HEK293 (cell line): Measurements from ENCODE around the gene EIF1AX.
"Not testable (repeated sequence)": the region's sequence is repeated elsewhere in the genome, so short reads cannot be mapped to it uniquely, and the experiment has no call there.

ENCODE experiments used
- CTCF ChIP-seq: fragments of 450-650 bp; formaldehyde crosslinking; IDR thresholded peaks from 2 replicates; pipeline ENCODE4 v1.5.1; 2016; ENCODE audit warnings: missing biosample characterization, missing genetic modification characterization
- KLF9 ChIP-seq: fragments of 450-650 bp; formaldehyde crosslinking; IDR thresholded peaks from 2 replicates; pipeline ENCODE4 v1.5.1; 2016; ENCODE audit warnings: missing biosample characterization, missing genetic modification characterization, low read depth
- RBAK ChIP-seq: fragments of 450-650 bp; formaldehyde crosslinking; IDR thresholded peaks from 2 replicates; pipeline ENCODE4 v1.5.1; 2016; ENCODE audit warnings: missing biosample characterization, missing genetic modification characterization
- ZBTB20 ChIP-seq: fragments of 450-650 bp; formaldehyde crosslinking; IDR thresholded peaks from 2 replicates; pipeline ENCODE4 v1.5.1; 2016; ENCODE audit warnings: missing biosample characterization, missing genetic modification characterization
- ZNF138 ChIP-seq: fragments of 450-650 bp; formaldehyde crosslinking; IDR thresholded peaks from 2 replicates; pipeline ENCODE4 v1.5.1; 2016; ENCODE audit warnings: missing biosample characterization, missing genetic modification characterization, borderline replicate concordance
- ZNF23 ChIP-seq: fragments of 450-650 bp; formaldehyde crosslinking; IDR thresholded peaks from 2 replicates; pipeline ENCODE4 v1.5.1; 2016; ENCODE audit warnings: missing biosample characterization, missing genetic modification characterization, borderline replicate concordance
- ZNF510 ChIP-seq: fragments of 450-650 bp; formaldehyde crosslinking; IDR thresholded peaks from 2 replicates; pipeline ENCODE4 v1.5.1; 2018; ENCODE audit warnings: mild to moderate bottlenecking, missing genetic modification characterization, missing biosample characterization; ENCODE audit not compliant: insufficient replicate concordance
- ZNF529 ChIP-seq: fragments of 450-650 bp; formaldehyde crosslinking; IDR thresholded peaks from 2 replicates; pipeline ENCODE4 v1.5.1; 2017; ENCODE audit warnings: missing genetic modification characterization, missing biosample characterization; ENCODE audit not compliant: insufficient replicate concordance
- ZNF530 ChIP-seq: fragments of 450-650 bp; formaldehyde crosslinking; IDR thresholded peaks from 2 replicates; pipeline ENCODE4 v1.5.1; 2016; ENCODE audit warnings: low read depth, missing biosample characterization, missing genetic modification characterization
- ZNF571 ChIP-seq: fragments of 450-650 bp; formaldehyde crosslinking; IDR thresholded peaks from 2 replicates; pipeline ENCODE4 v1.5.0; 2017; ENCODE audit warnings: missing biosample characterization, missing genetic modification characterization
- ZNF768 ChIP-seq: fragments of 450-650 bp; formaldehyde crosslinking; IDR thresholded peaks from 2 replicates; pipeline ENCODE4 v1.5.1; 2018; ENCODE audit warnings: missing biosample characterization, mild to moderate bottlenecking, missing genetic modification characterization
- ZSCAN5A ChIP-seq: fragments of 450-650 bp; formaldehyde crosslinking; IDR thresholded peaks from 2 replicates; pipeline ENCODE4 v1.5.1; 2016; ENCODE audit warnings: missing biosample characterization, missing genetic modification characterization
- TF ChIP-seq, protein P1 (sequence below): fragments of 450-650 bp; formaldehyde crosslinking; IDR thresholded peaks from 2 replicates; pipeline ENCODE4 v1.5.1; 2016; ENCODE audit warnings: missing biosample characterization, missing genetic modification characterization, borderline replicate concordance
- TF ChIP-seq, protein P2 (sequence below): fragments of 450-650 bp; formaldehyde crosslinking; IDR thresholded peaks from 2 replicates; pipeline ENCODE4 v1.5.1; 2017; ENCODE audit warnings: missing biosample characterization, missing genetic modification characterization

- not testable (repeated sequence) for TF ChIP-seq ZNF529 (tag by site-specific recombination); ZNF530; KLF9 (tag by site-specific recombination); ZNF23 (tag by site-specific recombination); CTCF (tag by site-specific recombination); RBAK (tag by site-specific recombination); ZNF510 (tag by site-specific recombination); ZNF571 (tag by site-specific recombination); ZBTB20; ZNF138 (tag by site-specific recombination); ZNF768 (tag by site-specific recombination); ZSCAN5A (tag by site-specific recombination)
- TF ChIP-seq, protein P1, sequence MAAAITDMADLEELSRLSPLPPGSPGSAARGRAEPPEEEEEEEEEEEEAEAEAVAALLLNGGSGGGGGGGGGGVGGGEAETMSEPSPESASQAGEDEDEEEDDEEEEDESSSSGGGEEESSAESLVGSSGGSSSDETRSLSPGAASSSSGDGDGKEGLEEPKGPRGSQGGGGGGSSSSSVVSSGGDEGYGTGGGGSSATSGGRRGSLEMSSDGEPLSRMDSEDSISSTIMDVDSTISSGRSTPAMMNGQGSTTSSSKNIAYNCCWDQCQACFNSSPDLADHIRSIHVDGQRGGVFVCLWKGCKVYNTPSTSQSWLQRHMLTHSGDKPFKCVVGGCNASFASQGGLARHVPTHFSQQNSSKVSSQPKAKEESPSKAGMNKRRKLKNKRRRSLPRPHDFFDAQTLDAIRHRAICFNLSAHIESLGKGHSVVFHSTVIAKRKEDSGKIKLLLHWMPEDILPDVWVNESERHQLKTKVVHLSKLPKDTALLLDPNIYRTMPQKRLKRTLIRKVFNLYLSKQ: not testable (repeated sequence)
- TF ChIP-seq, protein P2, sequence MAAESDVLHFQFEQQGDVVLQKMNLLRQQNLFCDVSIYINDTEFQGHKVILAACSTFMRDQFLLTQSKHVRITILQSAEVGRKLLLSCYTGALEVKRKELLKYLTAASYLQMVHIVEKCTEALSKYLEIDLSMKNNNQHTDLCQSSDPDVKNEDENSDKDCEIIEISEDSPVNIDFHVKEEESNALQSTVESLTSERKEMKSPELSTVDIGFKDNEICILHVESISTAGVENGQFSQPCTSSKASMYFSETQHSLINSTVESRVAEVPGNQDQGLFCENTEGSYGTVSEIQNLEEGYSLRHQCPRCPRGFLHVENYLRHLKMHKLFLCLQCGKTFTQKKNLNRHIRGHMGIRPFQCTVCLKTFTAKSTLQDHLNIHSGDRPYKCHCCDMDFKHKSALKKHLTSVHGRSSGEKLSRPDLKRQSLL (tag by site-specific recombination): not testable (repeated sequence)
Measured at GRCh38 chrX:20162516-20162915, 20.9 kb upstream of the EIF1AX start.
